ENCODE data around the gene TOR2A. TPM values are rescaled to one million over a fixed set of nuclear protein-coding genes. Genes with fewer than 3 reads are reported as not detected.

TOR2A gene
- total and polyA plus RNA-seq, 9 of the 15 experiments (the other 6 are each of a cell fraction or from before 2014, with no cell fraction given), result 0.80 to 25.9 (median 11.1) TPM

GRCh38 chr9:127780126-127780885, 45.2 kb upstream of the TOR2A start (continued):
- TF ChIP-seq PREB (CRISPR knock-in tag; IDR thresholded peaks at IDR 0.05) (no peak), DEAF1 (CRISPR knock-in tag; IDR thresholded peaks at IDR 0.05) (no peak), EHMT2 (IDR thresholded peaks at IDR 0.05) (no peak), SIN3A (IDR thresholded peaks at IDR 0.05; ENCODE audit: borderline replicate concordance in 2 of 2, control insufficient read depth in 1 of 2, low read depth in 2 of 2, low read length in 2 of 2) (no peak), SAFB2 (IDR thresholded peaks at IDR 0.05; ENCODE audit: borderline replicate concordance, low read depth, low read length, severe bottlenecking) (no peak), KDM5B (IDR thresholded peaks at IDR 0.05; ENCODE audit: insufficient replicate concordance, low read depth, low read length) (no peak), GTF2E2 (tag; IDR thresholded peaks at IDR 0.05) (no peak), MEIS2 (IDR thresholded peaks at IDR 0.05; ENCODE audit: partially characterized antibody) (no peak), MBD1 (CRISPR knock-in tag; IDR thresholded peaks at IDR 0.05) (no peak)
